GM19043 (cell line): ENCODE measurements around the gene ADK.

Source experiments
- ATAC-seq: cut with Tn5 transposase; IDR thresholded peaks from one replicate; pipeline ENCODE4 v1.9.1; 2021; ENCODE audit warnings: low read depth; ENCODE audit not compliant: unreplicated experiment

The ADK gene

DNA sequence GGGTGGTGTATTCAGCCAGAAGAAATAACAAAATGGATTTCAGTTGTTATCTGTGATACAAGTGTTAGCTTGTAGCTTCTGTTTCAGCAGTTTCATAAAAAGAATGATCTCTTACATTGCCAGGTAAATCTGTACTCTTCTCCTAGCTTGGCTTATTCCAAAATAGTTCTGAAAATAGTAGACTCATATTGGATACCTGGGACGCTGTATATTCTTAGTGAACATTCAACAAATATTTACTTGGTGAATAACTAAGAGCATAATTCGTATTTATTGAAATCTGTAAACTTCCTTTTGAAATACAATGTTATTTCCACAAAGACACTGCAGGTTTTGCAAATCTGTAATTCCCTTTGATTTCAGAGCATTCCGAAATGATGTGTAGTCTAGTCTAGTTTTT is 249.2 kb downstream of the ADK start:
- no peak for ATAC-seq

DNA sequence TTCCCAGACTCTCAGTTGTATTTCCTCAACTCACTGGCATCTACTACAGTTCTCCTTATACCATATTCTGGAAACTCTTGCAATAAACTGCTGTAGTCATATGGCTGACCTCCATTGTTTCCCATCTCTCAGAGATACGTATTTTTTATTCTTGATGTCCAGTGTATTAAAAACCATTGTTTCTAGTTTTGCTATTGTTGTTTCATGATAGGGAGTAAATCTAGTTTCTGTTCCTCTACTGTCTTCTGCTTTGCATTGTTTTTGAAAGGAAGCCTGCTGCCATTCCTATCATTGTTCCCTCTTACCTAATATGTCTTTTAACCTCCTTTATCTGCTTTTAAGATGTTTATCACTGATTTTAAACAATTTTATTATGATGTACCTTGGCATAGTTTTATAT is 255.0 kb downstream of the ADK start:
- ATAC-seq, result no peak

DNA sequence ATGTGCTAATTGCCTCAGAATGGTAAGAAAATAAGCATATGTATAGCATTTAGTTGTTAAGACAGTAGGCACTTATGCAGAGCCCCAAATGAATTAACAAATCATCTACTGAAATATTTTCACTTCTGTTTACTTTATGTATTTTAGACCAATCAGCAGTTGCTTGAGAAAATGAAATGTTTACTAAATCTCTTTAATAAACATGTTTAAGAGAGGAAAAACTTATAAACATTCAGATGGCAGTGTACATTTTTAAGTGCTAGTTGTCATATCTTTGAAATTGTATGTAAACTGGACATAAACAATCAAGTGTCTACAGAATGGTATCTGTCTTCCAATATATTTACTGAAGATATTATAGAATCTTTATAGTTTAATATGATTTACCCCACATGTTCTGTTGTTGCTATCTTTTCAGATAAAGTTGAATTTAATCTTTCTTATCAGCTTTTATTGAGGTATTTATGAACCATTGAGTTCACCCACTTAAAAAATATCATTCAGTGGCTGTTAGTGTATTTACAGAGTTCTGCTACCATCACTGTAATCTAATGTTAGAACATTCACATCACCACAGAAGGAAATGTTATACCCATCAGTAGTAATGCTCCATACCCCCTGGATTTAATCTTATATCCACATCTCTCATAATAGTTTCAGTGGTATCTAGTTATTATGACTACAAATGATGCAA is 264.3 kb downstream of the ADK start:
- no peak for ATAC-seq

DNA sequence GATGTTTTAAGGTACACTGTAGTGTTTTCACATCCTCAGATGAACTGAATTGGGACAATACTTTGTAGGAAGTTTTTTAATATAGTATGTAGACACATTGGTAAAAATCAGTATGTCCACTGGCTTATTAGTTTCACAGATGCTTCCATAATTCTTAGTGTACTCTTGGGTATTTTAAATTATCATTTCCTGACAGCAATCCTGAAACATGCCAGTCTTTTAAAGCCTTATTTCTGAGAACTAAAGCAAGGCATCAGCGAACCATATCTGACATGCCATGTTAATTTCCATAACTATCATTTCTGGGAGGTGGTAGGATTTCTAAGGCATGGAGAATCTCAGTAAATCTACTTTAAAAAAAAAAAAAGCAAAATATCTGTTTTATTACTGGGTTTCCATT is 266.4 kb downstream of the ADK start:
- no peak for ATAC-seq

DNA sequence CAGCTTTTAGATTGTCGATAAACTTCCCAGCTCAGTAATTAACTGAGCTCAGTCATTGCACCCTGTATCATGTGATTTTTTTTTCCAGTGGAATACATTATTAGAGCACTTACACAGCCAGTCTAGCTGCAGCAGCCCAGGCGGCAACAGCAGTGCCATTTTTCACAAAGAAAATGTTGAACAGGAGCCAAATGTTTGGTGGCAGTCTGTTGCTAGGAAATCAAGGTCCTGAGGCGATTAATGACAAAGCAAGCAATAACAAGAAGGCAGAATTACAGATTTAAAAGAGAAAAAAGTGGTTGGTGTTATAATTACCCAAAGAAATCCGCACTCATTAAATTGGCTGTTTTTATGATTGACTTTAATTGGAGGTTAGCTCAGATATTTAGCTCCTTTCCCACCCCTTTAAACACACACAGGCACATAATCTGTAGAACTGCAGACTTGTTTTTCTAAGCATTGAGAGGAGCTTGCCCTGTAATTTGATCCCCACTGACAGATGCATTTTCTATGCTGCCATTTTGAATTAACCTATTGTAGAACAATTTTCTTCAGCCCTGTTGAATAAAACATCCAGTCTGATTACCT is 267.4 kb downstream of the ADK start:
- no peak for ATAC-seq

DNA sequence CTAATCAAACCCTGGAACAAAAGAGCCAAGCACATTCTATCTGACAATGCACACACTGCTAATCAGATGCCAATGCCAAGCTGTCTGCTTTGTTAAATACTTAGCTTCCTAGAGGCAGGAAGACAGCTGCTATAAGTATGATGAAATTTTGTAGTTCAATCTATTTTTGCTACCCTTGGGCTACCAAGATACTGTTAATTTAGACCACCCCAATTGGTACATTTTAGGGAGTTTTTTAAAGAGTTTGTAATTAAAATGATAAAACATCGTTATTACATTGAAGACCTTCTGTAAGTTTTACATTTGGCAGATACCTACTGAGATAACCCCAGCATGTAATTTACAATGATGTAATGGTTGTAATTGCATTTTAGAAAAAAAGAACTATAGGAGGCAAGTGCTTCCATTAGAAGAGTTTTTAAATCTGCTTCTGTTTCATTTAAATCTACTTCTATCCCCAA is 268.5 kb downstream of the ADK start:
- no peak for ATAC-seq

DNA sequence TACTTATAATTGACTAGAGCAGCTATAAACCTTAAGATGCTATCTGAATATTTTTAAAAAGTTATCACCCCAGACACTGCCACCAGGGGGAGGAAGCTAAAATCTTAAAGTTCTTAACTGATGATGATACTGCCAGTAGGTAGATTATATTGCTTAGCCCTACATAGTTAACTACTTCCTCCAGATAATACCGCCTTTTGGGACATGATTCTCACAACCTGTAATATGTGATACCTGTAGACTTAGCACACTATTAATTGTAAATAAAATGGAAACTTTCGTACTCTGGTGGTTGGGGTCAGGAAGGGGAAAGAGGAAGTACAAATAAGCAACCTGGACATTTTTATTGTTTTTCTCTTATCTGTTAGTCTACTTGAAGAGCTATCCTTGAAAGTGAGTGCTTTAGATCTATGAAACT is 268.9 kb downstream of the ADK start:
- no peak for ATAC-seq

DNA sequence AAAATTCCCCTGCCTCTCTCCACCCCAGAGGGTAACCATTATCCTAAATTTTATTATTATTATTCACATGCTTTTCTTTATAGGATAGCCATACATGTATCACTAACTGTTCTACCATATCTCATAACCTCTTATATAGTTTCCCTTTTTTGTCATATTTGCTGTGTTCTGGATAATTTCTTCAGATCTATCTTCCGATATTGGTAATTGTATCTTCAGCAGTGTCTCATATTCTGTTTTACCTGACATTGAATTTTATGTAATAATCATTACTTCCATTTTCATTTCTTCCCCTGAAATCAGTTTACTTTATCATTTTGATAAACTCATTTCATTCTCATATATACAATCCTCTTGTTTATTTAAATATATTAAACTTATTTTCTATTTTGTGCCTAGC is 273.5 kb downstream of the ADK start:
- no peak for ATAC-seq

DNA sequence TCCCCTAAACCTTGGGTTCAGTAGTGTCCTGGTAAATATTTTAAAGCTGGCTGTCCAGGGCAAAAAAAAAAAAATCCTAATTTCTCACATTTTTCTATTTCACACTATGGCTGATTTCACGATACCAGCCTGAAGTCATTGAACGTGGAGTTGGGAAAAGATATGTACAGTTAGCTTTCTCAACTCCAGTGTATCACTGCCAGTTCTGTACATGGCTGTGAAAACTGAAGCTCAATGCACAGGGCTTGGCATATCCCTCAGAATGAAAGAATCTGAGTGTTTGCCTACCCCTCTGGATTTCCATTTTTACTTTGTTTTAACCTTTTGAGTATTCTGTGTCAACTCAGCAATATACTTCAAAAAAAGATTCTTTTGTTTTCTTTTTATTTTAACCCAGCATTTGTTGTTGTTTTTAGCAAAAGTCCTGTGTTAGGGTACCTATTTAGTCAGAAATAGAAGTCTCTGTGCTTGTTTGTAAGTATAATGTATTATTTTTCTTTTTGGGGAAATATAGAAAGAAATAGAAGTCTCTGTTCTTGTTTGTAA is 274.5 kb downstream of the ADK start:
- no peak for ATAC-seq

DNA sequence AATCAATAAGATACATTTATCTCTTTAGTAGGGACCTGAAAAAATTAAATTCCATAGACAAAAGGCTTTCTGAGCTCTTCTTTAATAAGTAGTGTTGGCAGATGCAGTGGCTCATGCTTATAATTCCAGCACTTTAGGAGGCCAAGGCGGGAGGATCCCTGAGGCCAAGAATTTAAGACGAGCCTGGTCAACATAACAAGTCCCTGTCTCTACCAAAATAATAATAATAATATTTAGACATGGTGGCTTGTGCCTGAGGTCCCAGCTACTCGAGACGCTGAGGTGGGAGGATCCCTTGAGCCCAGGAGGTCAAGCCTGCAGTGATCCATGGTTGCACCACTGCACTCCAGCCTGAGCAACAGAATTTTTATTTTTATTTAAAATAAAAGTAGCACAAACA is 280.8 kb downstream of the ADK start:
- ATAC-seq, result no peak

DNA sequence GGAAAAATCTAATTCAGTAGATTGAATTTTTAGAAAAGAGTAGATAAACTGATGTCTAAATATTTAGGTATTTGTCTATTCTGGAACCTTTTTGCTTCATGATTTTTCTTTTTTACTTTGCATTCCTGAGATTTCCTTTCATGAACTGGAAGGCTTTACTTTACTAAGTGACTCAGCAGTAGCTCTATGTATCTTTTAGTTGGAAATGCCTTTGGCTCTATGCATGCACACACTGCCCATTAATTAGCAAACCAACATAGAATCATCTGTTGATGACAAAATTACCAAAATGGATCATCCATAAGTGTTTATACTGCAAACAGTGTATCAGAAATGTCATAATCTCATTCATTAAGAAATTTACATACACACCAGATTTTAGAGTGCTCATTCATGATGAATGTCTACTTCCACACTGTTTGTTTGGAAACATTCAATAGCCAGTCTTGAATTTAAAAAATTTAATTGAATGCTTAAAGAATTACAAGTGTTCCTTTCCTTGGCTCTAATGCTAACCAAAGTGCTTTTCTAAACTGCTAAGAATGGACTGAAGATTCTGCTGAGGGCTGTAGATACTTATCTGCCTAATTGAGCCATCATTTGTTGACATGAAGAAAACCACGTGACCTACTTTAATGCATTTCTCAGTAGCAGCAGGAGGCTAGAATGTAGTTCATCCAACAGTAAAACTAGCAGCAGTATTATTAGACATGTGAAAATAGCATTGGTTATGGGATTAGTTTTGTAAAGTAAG is 282.0 kb downstream of the ADK start:
- ATAC-seq, result no peak

DNA sequence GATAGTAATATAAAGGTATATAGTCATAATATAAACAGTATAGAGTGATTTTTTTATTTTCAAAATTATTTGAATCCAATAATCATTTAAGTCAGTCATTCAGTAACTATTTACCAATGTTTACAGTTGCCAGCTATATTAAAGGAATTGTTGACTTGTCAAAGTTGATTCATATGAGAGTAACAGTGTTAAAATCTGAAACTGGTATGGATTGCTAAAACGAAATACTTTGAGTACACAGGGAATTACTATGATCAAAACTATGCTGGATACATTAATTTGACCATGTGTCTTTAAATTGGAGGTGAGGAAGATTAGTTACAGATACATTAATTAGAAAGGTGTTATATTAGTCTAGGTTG is 282.6 kb downstream of the ADK start:
- no peak for ATAC-seq

DNA sequence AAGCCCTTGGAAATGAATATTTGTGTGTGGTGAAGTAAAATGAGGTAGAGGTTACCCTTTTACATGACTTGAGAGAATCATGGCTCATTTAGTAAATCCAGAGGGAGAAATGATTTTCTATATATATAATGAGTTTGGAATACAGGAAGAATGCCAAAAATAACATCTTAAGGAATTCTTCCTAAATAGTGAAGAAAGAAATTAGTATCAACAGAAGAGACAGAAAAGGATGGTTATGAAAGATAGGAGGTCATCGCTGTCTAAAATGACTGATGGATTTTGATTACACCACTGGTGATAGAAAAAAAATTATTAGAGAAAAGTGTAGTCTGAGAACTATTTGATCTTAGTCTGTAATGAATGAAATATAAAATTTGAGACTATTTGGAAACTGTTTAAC is 283.0 kb downstream of the ADK start:
- ATAC-seq, result no peak

DNA sequence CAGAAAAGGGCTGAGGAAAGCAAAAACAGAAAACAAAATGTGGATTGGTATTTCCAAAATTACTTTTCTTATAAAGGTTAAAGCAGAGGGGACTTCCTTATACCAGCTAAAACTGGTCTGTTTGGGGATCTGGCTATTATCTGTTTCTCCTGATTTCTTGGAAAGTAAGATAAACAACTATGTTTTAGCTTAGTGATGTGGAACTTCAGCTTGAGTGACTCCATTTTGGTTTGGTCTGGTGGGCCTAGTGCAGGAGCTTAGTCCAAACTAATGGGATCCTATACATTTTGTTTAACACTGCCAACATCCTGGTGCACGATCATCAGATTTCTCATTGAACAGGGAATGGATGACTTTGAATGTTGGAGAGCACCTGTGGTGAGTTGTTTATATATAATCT is 283.5 kb downstream of the ADK start:
- no peak for ATAC-seq

DNA sequence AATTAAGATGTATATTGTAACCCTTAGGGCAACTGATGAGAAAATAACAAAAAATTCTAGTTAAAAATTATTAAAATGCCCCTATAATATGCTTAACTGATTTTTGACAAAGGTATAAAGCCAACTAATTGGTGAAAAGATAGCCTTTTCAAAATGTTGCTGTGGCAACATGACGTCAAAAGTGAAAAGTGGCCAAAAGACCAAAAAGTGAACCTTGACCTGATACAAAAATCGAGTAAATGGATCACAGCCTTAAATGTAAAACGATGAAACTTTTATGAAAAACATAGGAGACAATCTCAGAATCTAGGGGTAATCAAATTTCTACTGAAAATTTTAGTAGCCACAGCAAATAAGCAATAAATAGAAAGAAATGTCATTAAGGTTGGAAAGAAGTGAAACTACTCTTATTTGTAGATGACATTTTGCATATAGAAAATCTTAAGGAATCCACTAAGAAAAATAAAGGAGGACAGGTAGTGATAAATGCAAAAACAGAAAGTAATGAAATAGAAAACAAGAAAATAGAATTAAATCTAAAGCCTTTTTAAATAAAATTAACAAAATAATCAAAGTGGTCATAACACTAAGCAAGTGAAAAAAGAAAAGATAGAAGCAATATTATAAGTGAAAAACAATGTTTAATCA is 285.6 kb downstream of the ADK start:
- ATAC-seq, result no peak

DNA sequence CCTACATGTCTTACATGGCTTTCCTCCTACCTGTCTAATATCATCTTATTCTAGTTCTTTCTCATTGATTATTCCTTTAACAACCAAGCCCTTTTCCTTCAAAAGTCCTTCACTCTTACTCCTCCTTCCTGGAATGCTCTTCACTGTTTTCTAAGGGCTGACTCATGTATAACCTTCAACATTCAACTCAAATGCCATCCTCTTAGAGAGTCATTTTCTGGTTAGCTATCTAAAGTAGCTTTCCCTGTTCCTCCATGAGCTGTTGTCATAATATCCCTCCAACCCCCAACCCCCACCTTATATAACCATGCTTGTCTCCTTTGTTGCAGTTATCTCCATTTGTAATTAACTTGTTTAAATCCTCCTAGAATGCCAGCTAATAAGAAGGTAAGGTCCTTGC is 286.8 kb downstream of the ADK start:
- ATAC-seq, result no peak

DNA sequence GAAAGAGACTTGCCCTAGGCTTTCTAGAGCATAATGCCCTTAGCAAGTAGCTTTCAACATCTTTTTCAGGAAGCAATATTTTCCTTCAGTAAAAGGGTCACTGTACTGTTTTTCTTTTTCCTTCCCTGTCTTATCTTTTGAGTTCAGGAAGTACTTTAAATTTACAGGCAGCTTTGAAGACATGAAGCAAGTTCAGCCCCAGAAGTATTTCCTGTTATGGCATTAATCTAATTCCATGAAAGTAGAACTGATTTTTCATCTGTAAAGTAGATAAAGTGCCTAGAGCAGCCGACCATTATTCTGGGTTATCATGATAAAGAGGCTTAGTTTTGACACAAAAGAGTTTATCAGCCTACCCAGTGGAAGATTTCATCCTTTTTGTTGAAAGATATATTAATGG is 288.2 kb downstream of the ADK start:
- ATAC-seq, result no peak

DNA sequence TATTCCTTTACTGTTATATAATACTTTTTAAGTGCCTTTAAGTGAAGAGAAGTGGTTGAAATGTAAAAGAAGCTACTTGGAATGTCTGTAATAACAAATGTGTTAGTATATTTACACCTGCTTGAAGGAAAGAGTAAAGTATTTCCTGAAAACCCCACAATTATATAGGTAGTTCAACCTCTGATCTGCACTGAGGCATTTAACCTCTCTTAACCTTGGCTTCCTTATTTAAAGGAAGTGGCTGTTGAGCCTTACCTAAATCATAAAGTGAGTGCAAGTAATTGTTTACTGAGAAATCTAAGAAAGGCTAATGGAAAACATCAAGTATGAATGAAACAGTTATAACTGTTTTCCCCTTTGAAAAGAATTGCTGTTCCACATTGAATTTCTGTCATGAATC is 294.5 kb downstream of the ADK start:
- no peak for ATAC-seq

DNA sequence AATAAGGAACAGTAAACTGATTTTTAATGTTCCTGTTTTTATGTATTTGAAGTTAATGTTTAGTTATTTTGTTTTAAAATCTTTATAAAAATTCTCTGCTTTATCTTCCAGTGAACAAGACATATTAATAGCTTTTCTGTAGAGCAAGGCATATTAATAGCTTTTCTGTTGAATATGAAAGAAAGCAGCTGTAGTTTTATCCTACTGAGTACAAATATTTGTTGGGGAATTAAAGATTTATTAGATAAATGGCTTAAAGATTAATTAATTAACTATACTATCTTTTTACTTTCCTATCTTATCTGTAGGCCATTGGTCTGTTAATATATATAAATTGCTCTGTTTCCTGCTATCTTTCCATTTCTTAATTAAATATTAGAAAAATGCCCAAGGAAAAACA is 299.6 kb downstream of the ADK start:
- no peak for ATAC-seq

DNA sequence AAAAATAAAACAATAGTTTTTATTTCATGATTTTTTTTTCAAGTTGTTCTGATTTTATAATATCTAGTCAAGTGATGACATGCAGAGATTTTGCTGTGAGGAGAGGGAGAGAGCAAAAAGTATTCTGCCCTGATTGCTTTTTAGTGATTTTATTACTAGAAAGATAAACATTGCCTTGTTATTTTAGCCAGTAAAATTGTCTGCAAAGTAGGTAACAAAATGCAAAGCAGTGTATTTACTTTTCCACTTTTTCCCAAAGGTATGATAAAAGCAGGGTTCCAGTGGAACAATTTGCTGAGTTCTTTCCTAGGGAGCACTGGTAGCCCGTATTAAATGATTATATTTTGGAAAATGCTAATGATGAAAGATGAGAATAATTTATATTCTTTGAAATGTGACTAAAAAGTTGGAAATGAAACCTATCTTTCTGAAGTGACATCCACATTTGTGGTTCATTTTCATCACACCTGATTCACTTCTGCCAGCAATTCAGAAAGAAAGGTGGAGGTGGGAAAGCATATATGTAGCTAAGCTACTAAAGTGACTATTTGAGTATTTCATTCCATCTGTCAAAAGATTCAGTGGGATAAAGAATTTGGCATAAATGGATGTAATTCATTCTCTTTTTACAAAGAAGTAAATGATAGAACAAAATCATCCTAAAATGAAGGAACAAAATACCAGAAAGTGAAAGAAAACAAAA is 300.3 kb downstream of the ADK start:
- ATAC-seq, result no peak

DNA sequence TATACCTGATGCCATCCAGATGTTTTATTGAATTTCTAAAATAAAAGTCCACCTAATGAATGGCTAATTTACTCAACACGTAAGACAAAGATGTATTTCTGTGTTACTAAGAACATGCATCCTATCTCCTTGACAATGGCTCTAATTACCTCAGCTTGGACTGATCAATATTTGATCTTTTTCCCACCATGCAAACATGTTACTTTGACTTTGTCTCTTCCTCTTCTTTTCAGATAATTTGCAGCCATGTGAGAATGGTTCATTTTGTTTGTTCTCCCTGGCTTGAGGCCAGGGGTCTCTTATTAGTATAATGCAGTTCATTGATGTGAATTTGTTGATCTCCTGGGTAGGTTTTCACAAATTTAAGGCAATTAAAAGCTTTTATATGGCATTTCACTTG is 302.1 kb downstream of the ADK start:
- no peak for ATAC-seq
